Measurements from ENCODE around the gene NCOR1.
"Not testable (repeated sequence)": the region's sequence is repeated elsewhere in the genome, so short reads cannot be mapped to it uniquely, and the experiment has no call there.

Gene NCOR1

GRCh38 chr17:16232391-16232790 lies 17.1 kb upstream of the NCOR1 start:
- Mint-ChIP-seq H3K27ac (no peak overlapping the region), H3K9me3 (no peaks in the 10 kb centered on the region), H3K36me3 (peaks cover 77% of the 10 kb centered on the region), H3K4me3 (no peak overlapping the region), H3K4me1 (peaks cover 25% of the 10 kb centered on the region)
- ATAC-seq (no peak), DNase-seq (ENCODE audit: low spot score in 2 of 2) (no peak)

- DNase-seq (ENCODE audit: low spot score in 2 of 2): peak in 1 of 2 donors; percentile 62
- ATAC-seq, H3K9me3 Mint-ChIP-seq: not testable (repeated sequence)
- peak overlapping the region; percentile 58 for H3K4me3 Mint-ChIP-seq
- H3K36me3 Mint-ChIP-seq: peaks cover 66% of the 10 kb centered on the region
- H3K27ac Mint-ChIP-seq: peak overlapping the region; percentile 79
- peaks cover 25% of the 10 kb centered on the region for H3K4me1 Mint-ChIP-seq
These were observed 14.7 kb upstream of the NCOR1 start for GRCh38 chr17:16229912-16230561.

GRCh38 chr17:16222406-16222805 lies 7.1 kb upstream of the NCOR1 start:
- Mint-ChIP-seq H3K36me3 (peaks cover 37% of the 10 kb centered on the region), H3K4me3 (no peak overlapping the region), H3K9me3 (no peaks in the 10 kb centered on the region), H3K4me1 (peaks cover 5% of the 10 kb centered on the region), H3K27ac (no peak overlapping the region)
- ATAC-seq (no peak), DNase-seq (ENCODE audit: low spot score in 2 of 2) (no peak)

- Mint-ChIP-seq H3K36me3 (peaks cover 40% of the 10 kb centered on the region), H3K27ac (peak within 1 kb of the TSS; percentile 92), H3K4me1 (peaks cover 19% of the 10 kb centered on the region), H3K4me3 (peak within 1 kb of the TSS; percentile 87), H3K9me3 (no peaks in the 10 kb centered on the region)
- ATAC-seq (peak; percentile 67), DNase-seq (ENCODE audit: low spot score in 2 of 2) (peak; percentile 71 to 94)
These were observed 1.8 kb upstream of the NCOR1 start, which contains the start of gene PIGL for GRCh38 chr17:16217002-16217635. Gene PIGL (plus strand): TSS chr17:16217210. CDS start chr17:16217227, 17 bp downstream.

GRCh38 chr17:16216341-16217001 lies 1.1 kb upstream of the NCOR1 start:
- peaks cover 34% of the 10 kb centered on the region for H3K36me3 Mint-ChIP-seq
- peak overlapping the region; percentile 87 for H3K4me3 Mint-ChIP-seq
- not testable (repeated sequence) for H3K9me3 Mint-ChIP-seq; DNase-seq (ENCODE audit: low spot score in 2 of 2); ATAC-seq
- peaks cover 20% of the 10 kb centered on the region for H3K4me1 Mint-ChIP-seq
- H3K27ac Mint-ChIP-seq: peak overlapping the region; percentile 92

- peaks cover 29% of the 10 kb centered on the region for H3K36me3 Mint-ChIP-seq
- DNase-seq (ENCODE audit: low spot score in 2 of 2) (peak in 1 of 2 donors; percentile 15), ATAC-seq (peak; percentile 3)
- peaks cover 20% of the 10 kb centered on the region for H3K4me1 Mint-ChIP-seq
- H3K27ac Mint-ChIP-seq: peak overlapping the region; percentile 92
- peak overlapping the region; percentile 87 for H3K4me3 Mint-ChIP-seq
- H3K9me3 Mint-ChIP-seq: no peaks in the 10 kb centered on the region
These were observed 607 bp upstream of the NCOR1 start for GRCh38 chr17:16215965-16216316.

GRCh38 chr17:16215002-16215272 lies 397 bp downstream of the NCOR1 start:
- peaks cover 24% of the 10 kb centered on the region for H3K36me3 Mint-ChIP-seq
- DNase-seq (ENCODE audit: low spot score in 2 of 2) (no peak), ATAC-seq (peak; percentile 66)
- H3K4me3 Mint-ChIP-seq: peak overlapping the region; percentile 87
- H3K9me3 Mint-ChIP-seq: no peaks in the 10 kb centered on the region
- H3K27ac Mint-ChIP-seq: peak overlapping the region; percentile 92
- peaks cover 20% of the 10 kb centered on the region for H3K4me1 Mint-ChIP-seq

GRCh38 chr17:16214190-16215001 lies 938 bp downstream of the NCOR1 start:
- H3K4me1 Mint-ChIP-seq: peaks cover 20% of the 10 kb centered on the region
- ATAC-seq: no peak
- H3K36me3 Mint-ChIP-seq: peaks cover 22% of the 10 kb centered on the region
- peak in 1 of 2 donors; percentile 30 for DNase-seq (ENCODE audit: low spot score in 2 of 2)
- H3K4me3 Mint-ChIP-seq: peak overlapping the region; percentile 87
- H3K9me3 Mint-ChIP-seq: no peaks in the 10 kb centered on the region
- peak overlapping the region; percentile 92 for H3K27ac Mint-ChIP-seq

DNA sequence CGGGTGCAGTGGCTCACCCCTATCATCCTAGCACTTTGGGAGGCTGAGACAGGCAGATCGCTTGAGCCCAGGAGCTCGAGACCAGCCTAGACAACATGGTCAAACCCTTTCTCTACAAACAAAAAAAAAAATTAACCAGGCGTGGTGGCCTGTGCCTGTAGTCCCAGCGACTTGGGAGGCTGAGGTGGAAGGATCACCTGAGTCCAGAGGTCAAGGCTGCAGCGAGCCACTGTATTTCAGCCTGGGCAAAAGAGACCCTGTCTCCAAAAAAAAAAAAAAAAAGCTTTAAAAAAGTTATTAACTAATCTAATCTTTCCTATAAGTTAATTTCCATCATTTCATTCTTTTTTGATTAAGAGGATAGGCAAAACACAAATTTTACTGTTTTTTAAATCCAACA lies 2.5 kb downstream of the NCOR1 start:
- Mint-ChIP-seq H3K4me3 (peak overlapping the region; percentile 87), H3K36me3 (peaks cover 24% of the 10 kb centered on the region), H3K4me1 (peaks cover 23% of the 10 kb centered on the region), H3K9me3 (no peaks in the 10 kb centered on the region), H3K27ac (no peak overlapping the region)
- DNase-seq (ENCODE audit: low spot score in 2 of 2) (peak in 1 of 2 donors; percentile 36), ATAC-seq (no peak)

- DNase-seq (ENCODE audit: low spot score in 2 of 2): no peak
- no peak overlapping the region for H3K4me3 Mint-ChIP-seq
- peaks cover 18% of the 10 kb centered on the region for H3K4me1 Mint-ChIP-seq
- no peaks in the 10 kb centered on the region for H3K9me3 Mint-ChIP-seq
- ATAC-seq: no peak
- peaks cover 16% of the 10 kb centered on the region for H3K36me3 Mint-ChIP-seq
- no peak overlapping the region for H3K27ac Mint-ChIP-seq
These were observed 3.7 kb downstream of the NCOR1 start for GRCh38 chr17:16211590-16211989.

DNA sequence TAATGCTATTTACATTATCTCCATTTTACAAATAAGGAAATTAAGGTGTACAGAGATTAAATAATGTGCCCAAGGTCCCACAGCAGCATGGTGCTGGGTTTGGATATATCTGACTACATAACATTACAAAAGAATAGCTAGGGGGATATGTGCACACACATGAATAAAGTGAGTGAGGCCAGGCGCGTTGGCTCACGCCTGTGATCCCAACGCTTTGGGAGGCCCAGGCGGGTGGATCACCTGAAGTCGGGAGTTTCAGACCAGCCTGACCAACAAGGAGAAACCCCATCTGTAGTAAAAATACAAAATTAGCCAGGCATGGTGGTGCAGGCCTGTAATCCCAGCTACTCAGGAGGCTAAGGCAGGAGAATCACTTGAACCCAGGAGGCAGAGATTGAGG lies 10.6 kb downstream of the NCOR1 start:
- Mint-ChIP-seq H3K27ac (peak overlapping the region; percentile 70), H3K36me3 (peaks cover 11% of the 10 kb centered on the region), H3K4me1 (peaks cover 38% of the 10 kb centered on the region)
- not testable (repeated sequence) for H3K9me3 Mint-ChIP-seq, ATAC-seq, H3K4me3 Mint-ChIP-seq
- DNase-seq (ENCODE audit: low spot score in 2 of 2): peak in 1 of 2 donors; percentile 36

DNA sequence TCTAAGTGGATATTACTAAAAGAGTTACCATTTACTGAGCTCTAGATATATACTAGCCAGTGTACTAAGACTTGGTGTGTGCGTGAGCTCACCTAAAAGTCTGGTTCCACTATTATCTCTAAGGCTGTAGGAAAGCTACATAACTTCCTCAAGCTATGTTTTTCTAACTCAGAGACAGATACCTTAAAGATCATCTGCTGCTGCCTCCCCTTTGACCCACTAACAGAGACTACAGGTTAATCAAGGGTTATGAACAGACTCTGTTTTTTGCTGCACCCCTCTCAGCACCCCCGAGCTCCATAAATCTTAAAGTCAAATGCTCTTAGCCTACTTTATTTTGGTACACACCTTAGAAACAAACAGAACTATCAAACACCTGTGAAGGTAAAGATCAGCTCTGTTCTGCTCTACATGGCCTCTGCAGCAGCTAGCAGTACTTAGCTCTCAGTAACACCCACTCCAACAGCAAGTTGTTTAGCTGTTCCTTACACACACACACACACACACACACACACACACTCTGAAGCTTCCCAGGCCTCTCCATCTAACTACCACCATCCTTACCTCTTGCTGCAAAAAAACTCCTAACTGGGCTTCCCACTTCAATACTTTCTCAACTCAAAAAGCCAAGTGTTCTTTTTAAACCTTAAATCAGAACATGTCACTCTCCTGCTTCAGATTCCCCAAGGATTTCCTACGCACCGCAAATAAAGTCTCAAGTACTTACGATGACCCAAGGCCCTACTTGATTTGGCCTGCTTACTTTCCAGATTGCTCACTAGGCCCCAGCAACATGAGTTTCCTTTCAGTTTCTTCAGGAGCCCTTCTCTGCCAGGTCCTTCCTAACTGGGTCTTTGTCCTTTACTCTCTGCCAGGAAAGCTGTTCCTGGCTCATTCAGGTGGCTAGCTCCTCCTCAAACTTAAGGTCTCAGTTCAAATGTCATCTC lies 12.5 kb downstream of the NCOR1 start:
- H3K27ac Mint-ChIP-seq: peak overlapping the region; percentile 85
- peak overlapping the region; percentile 18 for H3K4me3 Mint-ChIP-seq
- H3K36me3 Mint-ChIP-seq: peaks cover 19% of the 10 kb centered on the region
- DNase-seq (ENCODE audit: low spot score in 2 of 2): peak in 1 of 2 donors; percentile 46
- peaks cover 46% of the 10 kb centered on the region for H3K4me1 Mint-ChIP-seq
- not testable (repeated sequence) for ATAC-seq, H3K9me3 Mint-ChIP-seq

DNA sequence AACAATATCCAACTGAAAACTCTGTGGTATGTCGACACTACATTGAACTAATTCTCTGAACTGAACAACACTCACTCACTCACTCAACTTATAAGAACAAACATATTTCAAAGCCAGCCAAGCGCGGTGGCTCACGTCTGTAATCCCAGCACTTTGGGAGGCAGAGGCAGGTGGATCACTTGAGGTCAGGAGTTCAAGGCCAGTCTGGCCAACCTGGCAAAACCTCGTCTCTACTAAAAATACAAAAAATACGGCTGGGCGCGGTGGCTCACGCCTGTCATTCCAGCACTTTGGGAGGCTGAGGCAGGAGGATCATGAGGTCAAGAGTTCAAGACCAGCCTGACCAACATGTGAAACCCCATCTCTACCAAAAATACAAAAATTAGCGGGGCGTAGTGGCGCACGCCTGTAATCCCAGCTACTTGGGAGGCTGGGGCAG lies 13.6 kb downstream of the NCOR1 start:
- DNase-seq (ENCODE audit: low spot score in 2 of 2): peak in 1 of 2 donors; percentile 28
- H3K27ac Mint-ChIP-seq, H3K9me3 Mint-ChIP-seq, ATAC-seq, H3K4me3 Mint-ChIP-seq: not testable (repeated sequence)
- Mint-ChIP-seq H3K4me1 (peaks cover 46% of the 10 kb centered on the region), H3K36me3 (peaks cover 30% of the 10 kb centered on the region)

DNA sequence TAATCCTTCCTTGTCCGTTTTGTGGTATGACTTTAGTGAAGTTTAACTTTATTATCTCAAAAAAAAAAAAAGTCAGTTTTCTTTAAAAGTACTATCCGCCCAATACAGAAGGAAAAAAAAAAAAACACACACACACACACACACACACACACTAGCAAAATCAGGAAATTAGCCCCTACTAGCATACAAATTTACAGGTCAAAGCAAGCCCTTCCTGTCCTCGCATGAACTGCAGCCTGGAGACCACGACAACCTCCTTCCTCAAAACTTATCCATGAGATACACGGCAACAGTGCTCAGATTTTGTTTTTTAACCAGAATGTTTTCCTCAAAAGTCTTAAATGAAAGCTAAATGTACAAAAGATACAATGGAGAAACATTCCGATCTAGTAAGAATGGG lies 16.2 kb downstream of the NCOR1 start:
- Mint-ChIP-seq H3K4me1 (peaks cover 42% of the 10 kb centered on the region), H3K4me3 (peak overlapping the region; percentile 7), H3K27ac (peak overlapping the region; percentile 77), H3K36me3 (peaks cover 51% of the 10 kb centered on the region), H3K9me3 (no peaks in the 10 kb centered on the region)
- no peak for ATAC-seq
- DNase-seq (ENCODE audit: low spot score in 2 of 2): no peak

Data from stimulated activated effector memory CD8-positive, alpha-beta T cell treated with anti-CD3 and anti-CD28 coated beads, Interleukin-12 subunit alpha, Interleukin-12 subunit beta, amount 100 ng/mL, for 72 hours (primary cell).